Activated CD4-positive, CD25-positive, alpha-beta regulatory T cell treated with anti-CD3 and anti-CD28 coated beads, Interleukin-2, amount 50 U/mL, for 24 hours (primary cell): ENCODE data around the gene LIF.

ENCODE experiments used
- ATAC-seq, 2 donors: fragments of 150-1000 bp; cut with Tn5 transposase; one replicate each; pipeline ENCODE4 v1.10.0; 2021; ENCODE audit warnings: mild to moderate bottlenecking in 1 of 2, moderate library complexity in 1 of 2

LIF gene

DNA sequence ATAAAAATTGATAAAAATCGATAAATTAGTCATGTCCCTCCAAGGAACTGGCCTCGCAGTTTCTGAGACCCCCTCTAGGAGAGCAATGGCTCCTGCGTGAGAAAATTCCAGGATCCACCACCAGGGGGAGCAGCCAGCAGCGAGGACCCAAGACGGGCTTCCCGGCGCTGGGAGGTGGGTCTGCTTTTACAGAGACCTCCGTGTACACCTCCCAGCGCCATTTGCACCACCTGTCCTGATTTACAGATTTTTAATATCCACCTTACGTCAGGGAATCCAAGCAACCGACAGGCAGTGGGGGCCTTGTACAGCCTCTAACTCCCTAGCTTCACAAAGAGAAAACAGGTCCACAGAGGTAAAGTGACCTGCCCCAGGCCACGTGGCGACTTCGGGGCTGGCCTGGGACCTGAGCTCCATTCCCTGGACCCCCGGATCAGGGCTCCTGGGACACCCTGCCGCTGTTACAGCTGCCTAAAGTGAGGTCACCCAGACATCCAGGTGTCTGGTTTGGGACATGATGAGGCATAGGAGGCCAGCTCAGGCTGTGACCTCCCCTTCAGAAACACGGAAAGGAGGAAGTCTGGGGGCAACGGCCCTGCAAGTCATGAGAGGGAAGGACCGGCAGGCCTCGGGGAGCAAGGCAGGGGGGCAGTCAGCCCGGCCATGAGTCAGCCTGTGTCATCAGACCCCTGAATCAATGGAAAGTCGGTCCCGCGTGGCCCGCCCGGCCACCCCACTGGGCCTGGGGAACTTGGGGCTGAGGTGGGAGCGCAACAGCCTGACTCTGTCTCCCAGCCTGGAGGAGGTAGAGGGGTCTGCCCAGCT is 16.6 kb upstream of the LIF start:
- no peak for ATAC-seq

DNA sequence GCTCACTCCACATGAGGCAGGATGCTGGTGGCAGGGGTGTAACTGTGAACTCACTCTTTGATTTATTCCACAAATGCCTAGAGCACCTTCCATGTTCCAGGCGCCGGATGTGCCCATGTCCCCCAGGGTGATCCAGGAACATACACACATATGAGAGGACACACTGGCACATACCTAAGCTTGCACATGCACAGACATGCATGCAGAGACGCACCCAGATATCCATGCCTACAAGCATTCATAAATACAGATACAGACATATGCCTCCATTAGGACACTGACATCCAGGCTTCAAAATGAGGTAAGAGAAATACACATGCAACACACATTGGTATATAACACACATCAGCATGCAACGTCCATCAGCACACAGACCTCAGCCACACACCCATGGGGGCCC is 15.6 kb upstream of the LIF start:
- ATAC-seq, result no peak

DNA sequence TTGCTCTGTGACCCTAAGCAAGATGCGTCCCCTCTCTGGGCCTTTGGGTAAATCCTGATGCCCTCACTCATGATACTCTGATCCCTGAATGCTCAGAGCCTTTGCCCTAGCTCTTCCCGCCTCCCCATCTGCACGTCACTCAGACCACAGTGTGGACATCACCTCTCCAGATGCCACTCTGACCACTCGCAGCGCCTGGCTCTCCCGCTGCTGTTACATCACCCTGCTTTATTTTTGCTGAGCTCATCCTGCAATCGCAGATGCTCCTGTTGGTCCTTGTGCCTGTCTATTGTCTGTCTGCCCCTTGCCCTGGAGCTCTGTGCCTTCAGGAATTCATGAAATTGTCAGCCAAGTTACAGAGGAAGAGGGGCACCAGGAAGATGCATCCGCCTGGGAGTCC is 14.6 kb upstream of the LIF start:
- no peak for ATAC-seq

DNA sequence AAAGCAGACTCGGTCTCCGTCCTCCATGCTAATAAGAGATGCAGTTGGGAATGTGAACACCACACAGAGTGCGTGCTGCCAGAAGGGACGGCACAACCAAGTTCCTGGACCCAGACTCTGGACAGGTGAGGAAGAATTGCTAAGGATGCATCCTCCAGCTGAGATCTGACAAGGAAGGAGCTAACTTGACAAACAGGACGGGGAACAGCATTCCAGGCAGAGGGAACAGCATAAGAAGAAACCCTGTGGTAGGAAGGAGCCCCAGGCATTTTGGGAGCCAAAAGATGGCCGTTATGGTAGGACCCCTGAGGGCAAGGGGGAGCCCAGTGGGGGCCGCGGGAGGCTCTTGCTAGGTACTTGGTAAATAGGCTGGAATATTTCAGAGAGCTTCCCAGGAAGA is 14.1 kb upstream of the LIF start:
- ATAC-seq, result no peak

- no peak for ATAC-seq
Observed at GRCh38 chr22:30260276-30260675, 13.7 kb upstream of the LIF start.

DNA sequence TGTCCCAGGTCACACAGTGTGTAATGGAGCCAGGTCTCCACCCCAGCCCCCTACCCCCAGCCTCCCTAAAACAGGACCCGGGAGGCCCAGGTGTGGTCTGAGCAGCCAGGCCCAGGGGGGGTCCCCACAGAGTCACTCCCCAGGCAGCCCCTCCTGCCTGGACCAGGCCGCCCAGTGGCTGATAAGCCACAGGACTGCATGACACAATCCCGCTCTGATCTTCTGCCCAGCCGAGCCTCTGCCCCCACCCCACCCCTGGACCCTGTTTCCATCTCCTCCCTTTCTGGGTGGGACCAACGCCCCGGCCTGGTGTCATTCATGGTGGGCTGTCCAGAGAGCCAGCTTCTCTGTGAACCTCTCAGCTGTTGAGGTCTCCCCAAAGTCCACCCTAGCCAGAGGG is 7.8 kb upstream of the LIF start:
- ATAC-seq, result no peak

GRCh38 chr22:30253205-30253852 is 6.8 kb upstream of the LIF start:
- ATAC-seq, result no peak

- ATAC-seq, result no peak
Observed at GRCh38 chr22:30252411-30253204, 6.0 kb upstream of the LIF start.

DNA sequence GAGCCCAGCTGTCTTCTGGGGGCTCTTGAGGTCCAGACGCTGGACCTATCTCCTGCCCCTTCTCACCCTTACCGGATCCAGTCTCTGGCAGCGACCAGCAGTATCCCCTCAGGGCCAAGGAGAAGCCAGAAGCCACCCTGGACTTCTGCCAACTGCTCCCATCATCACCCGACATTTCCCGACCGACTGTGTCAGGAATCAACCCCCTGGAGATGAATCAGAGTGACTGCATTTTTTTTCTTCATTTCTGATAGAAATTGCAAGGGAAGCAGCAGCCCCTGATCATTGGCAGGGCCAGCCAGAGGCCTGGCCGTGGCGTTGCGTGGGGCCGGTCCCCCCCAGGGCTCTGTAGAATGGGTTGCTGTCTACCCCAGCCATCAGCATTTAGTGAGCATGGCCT is 5.2 kb upstream of the LIF start:
- no peak for ATAC-seq

DNA sequence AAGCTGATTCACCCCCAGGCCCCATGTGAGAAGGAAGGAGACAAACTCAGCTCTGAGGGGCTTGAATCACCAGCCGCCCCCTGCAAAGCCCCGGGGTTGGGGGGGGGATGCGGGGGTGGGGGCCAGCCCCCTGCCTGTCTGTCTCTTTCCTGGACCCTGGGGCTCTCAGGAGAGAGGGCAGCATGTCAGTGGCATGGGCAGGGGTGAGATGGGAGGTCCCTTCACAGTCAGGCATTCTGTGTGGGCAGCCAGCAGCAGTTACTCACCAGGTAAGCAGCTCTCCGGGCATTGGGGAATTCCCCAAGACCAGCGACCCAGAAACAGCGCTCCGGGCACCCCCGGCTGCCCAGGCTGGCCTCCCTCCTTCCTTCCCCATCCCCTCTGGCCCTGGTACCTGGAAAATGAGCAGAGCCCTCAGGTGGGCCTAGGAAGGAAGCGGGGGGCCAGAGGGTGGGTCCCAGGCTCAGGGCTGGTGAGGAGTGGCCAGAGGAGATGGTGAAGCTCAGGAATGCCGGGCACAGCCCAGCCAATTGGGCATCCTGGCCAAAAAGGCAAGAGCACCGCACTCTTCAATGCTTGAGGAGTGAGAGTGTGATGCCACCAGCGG is 4.2 kb upstream of the LIF start:
- ATAC-seq, result peak in 1 of 2 donors; percentile 31

- no peak for ATAC-seq
Observed at GRCh38 chr22:30250039-30250565, 3.5 kb upstream of the LIF start.

GRCh38 chr22:30249049-30250038 is 2.8 kb upstream of the LIF start:
- ATAC-seq, result no peak

- ATAC-seq, result no peak
Observed at GRCh38 chr22:30248484-30248883, 1.9 kb upstream of the LIF start.

DNA sequence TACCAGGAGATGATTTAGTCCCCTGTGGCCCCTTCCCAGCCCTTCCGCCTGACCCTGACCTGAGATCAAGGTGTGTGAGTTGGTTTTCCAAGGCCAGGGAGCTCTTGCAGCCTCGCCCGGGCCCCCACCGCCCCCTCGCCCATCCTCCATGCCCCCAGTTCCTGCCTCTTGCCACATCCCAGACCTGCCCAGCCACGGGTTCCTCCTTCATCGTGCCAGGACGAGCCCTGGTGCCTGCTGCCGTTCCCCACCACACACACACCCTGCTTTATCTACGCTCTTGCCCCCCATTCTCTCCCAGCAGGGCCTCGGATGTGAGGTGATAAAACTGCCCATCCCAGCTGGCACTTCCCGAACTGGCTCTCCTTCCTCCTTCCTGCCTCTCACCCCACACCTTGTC is 1.4 kb upstream of the LIF start:
- ATAC-seq, result no peak

- no peak for ATAC-seq
Observed at GRCh38 chr22:30247561-30247960, 1.0 kb upstream of the LIF start.

DNA sequence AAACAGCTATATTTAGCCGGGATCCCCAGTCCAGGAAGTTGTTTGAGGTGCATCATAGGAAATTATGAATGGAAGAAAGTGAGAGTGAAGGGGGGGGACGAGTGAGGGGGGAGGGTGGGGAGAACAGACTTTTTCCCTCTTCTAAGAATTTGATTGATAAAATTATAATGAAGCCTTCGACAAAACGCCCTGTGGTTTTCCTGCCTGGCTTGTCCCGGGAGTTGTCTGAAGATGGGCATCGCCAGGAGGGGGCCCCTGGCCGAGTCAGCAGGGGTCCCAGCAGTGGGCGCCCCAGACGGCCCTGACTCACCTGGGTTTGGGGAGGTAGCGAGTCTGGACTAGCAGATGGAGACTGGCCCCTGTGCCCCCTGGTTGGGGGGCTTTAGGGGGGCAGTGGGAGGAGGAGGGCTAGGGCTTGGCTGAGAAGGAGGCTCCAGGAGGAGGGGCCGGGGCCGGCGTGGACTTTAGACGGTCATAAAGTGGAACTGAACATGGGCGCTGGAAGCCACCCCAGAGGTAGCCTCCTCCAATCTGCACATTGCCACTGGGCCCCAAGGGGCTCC is 336 bp upstream of the LIF start:
- ATAC-seq, result no peak

GRCh38 chr22:30245181-30245984 is 1.2 kb downstream of the LIF start:
- no peak for ATAC-seq

- no peak for ATAC-seq
Observed at GRCh38 chr22:30244641-30245040, 1.9 kb downstream of the LIF start.

DNA sequence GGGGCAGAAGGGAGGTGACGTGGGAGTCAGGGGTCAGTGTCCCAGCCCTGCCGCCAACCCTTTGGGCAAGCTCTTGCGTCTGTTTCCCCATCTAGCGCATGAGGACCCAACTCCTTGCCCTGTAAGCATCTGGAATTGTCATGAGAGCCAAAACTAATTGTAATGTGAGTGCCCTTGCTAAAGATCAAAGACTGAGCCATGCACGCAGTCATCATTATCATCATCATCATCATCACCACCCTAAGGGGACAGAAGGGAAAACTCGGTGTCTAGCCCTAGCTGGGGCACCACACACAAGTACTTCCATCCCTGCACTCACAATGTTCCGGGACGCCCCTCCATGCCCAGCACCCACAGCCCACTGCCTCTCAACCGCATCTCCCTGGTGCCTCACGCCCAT is 2.5 kb downstream of the LIF start:
- no peak for ATAC-seq

DNA sequence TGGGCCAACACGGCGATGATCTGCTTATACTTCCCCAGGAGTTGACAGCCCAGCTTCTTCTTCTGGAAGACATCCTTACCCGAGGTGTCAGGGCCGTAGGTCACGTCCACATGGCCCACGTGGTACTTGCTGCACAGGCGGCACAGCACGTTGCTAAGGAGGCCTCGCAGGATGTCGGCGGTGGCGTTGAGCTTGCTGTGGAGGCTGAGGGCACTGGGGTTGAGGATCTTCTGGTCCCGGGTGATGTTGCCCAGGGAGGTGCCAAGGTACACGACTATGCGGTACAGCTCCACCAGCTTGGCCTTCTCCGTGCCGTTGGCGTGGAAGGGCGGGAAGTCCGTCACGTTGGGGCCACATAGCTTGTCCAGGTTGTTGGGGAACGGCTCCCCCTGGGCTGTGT is 2.9 kb downstream of the LIF start:
- ATAC-seq, result no peak
